GM12865 (cell line): ENCODE measurements around the gene ACOXL.

ENCODE experiments used
- DNase-seq: peaks from one replicate; pipeline ENCODE4 v3.0.0; 2010; ENCODE audit warnings: low read depth
- H3K4me3 ChIP-seq: 2 replicates; pipeline ENCODE4 v1.5.1; 2011; ENCODE audit warnings: mild to moderate bottlenecking, low read depth, low read length, control low read depth
- CTCF ChIP-seq: IDR thresholded peaks from 2 replicates; pipeline ENCODE4 v1.5.1; 2011; ENCODE audit warnings: low read length, control low read depth, low read depth, inconsistent platforms; ENCODE audit not compliant: insufficient read depth; ENCODE audit errors: missing control alignments

ACOXL gene

GRCh38 chr2:110910423-110910822 is 178.1 kb downstream of the ACOXL start:
- TF ChIP-seq CTCF = no peak

GRCh38 chr2:110919738-110920137 is 187.4 kb downstream of the ACOXL start:
- no peak for DNase-seq
- TF ChIP-seq CTCF = no peak
- no peak overlapping the region for H3K4me3 ChIP-seq

More at GRCh38 chr2:110910423-110910822, 178.1 kb downstream of the ACOXL start:
- no peak overlapping the region for H3K4me3 ChIP-seq
- peak; percentile 47 for DNase-seq

- no peak overlapping the region for H3K4me3 ChIP-seq
- DNase-seq = no peak
- TF ChIP-seq CTCF = no peak
Observed at GRCh38 chr2:110925479-110925878, 193.1 kb downstream of the ACOXL start.

- no peak overlapping the region for H3K4me3 ChIP-seq
- no peak for TF ChIP-seq CTCF
- DNase-seq = no peak
Observed at GRCh38 chr2:110927526-110927925, 195.2 kb downstream of the ACOXL start.

- H3K4me3 ChIP-seq = no peak overlapping the region
- no peak for DNase-seq
- no peak for TF ChIP-seq CTCF
Observed at GRCh38 chr2:110929528-110929927, 197.2 kb downstream of the ACOXL start.

- no peak overlapping the region for H3K4me3 ChIP-seq
- no peak for TF ChIP-seq CTCF
- DNase-seq = no peak
Observed at GRCh38 chr2:110931648-110932047, 199.3 kb downstream of the ACOXL start.

GRCh38 chr2:110933420-110933819 is 201.0 kb downstream of the ACOXL start:
- TF ChIP-seq CTCF = no peak
- DNase-seq = no peak
- H3K4me3 ChIP-seq = no peak overlapping the region
